GM13977 (cell line): ENCODE measurements around the gene WNT7A.

ENCODE experiments used
- DNase-seq: peaks from one replicate; pipeline ENCODE4 v3.0.0; 2012; ENCODE audit warnings: low spot score
- CTCF ChIP-seq: IDR thresholded peaks from 2 replicates; pipeline ENCODE4 v1.5.1; 2012; ENCODE audit warnings: mild to moderate bottlenecking, control low read depth; ENCODE audit not compliant: insufficient read depth; ENCODE audit errors: extremely low read depth, missing control alignments
- in situ Hi-C: fragments of 300-500 bp; cut with MboI; formaldehyde crosslinking; loops from one replicate; pipeline ENCODE4 v1.12.0; 2022; ENCODE audit warnings: low sequenced_read_pairs, low pct_unique_long_range_greater_than_20kb, mixed read lengths, inconsistent platforms; ENCODE audit not compliant: unreplicated experiment

The WNT7A gene

GRCh38 chr3:13841141-13841540, 38.7 kb downstream of the WNT7A start:
- in situ Hi-C loops: no loop called here
- TF ChIP-seq CTCF: no peak
- no peak for DNase-seq

DNA sequence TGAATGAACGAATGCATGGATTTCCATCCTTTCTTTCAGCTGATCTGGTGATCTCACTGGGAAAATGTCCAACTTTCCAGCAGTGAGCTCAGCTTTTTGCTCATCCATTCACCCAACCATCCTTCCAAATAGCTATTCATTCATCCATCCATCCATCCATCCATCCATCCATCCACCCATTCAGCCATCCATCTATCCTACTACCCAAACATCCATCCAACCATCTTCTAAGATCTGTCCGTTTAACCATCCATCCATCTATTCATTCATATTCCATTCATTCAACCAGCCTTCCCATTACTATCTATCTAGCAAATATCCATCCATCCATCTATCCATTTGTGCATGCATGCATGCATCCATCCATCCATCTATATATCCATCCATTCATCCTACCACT, 39.4 kb downstream of the WNT7A start:
- no peak for TF ChIP-seq CTCF
- in situ Hi-C loops: no loop called here
- DNase-seq: no peak

DNA sequence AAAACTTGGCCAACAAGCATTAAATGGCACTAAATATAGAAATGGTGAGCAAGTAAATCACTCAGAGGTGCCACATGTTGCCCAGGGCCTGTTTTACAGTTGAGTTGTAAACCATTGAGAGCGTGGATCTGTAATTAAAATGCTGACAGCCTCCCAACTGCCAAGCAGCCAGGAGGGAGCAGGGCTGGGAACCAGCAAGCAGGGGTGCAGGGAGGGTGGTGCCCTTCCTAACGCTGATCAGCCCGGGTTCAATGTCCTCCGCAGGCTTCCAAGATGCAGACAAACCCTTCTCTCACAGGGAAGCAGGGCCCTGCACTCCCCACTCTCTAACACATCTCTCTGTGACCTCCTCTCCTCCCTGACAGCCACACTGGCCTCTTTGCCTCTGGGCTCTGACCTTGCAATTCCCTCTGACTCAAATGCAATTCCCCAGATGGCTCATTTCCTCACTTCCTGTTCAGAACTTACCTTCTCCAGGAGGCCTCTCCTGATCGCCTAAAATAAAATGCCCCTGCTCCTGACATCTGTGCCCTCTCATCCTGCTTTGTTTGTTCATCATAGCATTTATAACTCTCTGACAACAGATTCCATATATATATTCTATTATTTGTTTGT, 40.0 kb downstream of the WNT7A start:
- no peak for DNase-seq
- no peak for TF ChIP-seq CTCF
- in situ Hi-C loops: no loop called here

GRCh38 chr3:13839253-13839652, 40.6 kb downstream of the WNT7A start:
- in situ Hi-C loops: no loop called here
- no peak for DNase-seq
- no peak for TF ChIP-seq CTCF

GRCh38 chr3:13838421-13838820, 41.5 kb downstream of the WNT7A start:
- no peak for DNase-seq
- TF ChIP-seq CTCF: no peak
- in situ Hi-C loops: no loop called here

DNA sequence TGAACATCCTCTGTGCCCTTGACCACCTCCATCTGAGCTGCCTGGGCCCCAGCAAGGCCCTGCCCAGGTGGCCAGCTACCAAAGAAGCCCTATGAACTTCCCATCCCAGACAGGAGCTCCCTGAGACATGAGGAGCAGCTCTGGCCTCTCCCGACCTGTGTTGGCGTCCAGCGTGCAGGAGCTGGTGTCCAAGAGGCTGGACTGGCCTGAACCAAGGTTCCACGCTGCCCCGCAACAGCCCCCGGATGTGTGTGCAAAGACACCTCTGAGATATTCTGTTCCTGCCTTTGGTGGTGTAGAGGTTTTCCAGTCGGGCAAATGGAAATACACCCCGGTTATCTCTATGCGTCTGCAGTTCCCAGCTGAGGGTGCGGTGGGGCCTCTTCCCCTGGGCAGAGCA, 42.1 kb downstream of the WNT7A start:
- no peak for DNase-seq
- in situ Hi-C loops: no loop called here
- no peak for TF ChIP-seq CTCF
